RCC 7860 (cell line): ENCODE results near the gene RGPD6.
"Not testable (repeated sequence)": the region's sequence is repeated elsewhere in the genome, so short reads cannot be mapped to it uniquely, and the experiment has no call there.

Source experiments
- DNase-seq: peaks from one replicate; pipeline ENCODE4 v3.0.0-alpha.2; 2015; ENCODE audit warnings: low spot score
- FAIRE-seq: peaks from 2 replicates; lab custom pipeline; 2012; peaks lifted over from hg19 to GRCh38; lab: Jason Lieb, UNC

The RGPD6 gene

DNA sequence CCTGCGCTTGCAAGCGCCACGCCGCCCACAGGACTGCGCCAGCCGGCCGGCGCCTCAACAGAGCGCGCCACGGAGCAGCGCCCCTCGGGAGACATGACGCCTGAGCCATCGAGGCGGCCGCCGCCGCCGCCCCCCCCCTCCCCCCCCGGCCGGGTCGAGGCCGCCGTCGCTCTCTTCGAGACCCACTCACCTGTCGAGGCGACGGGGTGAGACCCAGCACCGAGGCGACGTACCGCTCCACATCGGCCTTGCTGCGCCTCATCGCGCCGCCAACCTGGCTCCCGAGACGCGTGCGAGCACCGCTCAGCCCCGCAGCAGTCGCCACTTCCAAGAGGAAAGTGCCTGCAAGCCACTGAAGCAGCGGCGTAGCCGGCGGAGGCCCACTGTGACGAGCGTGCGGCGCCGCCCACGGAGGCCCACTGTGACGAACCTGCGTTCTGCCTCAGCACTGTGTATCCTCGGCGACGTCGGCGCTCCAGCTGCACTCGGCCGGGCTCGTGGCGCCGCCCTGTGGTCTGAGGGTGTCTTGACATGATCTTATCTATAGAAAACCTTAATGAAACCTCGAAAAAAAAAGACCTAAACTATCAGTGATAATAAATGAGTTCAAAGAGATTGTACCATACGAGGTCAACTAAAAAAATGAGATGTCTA lies at the start of gene RGPD6:
RGPD6 (minus strand) TSS at position 460 of the 654 bp plus-strand sequence; CDS start at position 262, 198 bp downstream.
- FAIRE-seq = peak; percentile 86
- not testable (repeated sequence) for DNase-seq

DNA sequence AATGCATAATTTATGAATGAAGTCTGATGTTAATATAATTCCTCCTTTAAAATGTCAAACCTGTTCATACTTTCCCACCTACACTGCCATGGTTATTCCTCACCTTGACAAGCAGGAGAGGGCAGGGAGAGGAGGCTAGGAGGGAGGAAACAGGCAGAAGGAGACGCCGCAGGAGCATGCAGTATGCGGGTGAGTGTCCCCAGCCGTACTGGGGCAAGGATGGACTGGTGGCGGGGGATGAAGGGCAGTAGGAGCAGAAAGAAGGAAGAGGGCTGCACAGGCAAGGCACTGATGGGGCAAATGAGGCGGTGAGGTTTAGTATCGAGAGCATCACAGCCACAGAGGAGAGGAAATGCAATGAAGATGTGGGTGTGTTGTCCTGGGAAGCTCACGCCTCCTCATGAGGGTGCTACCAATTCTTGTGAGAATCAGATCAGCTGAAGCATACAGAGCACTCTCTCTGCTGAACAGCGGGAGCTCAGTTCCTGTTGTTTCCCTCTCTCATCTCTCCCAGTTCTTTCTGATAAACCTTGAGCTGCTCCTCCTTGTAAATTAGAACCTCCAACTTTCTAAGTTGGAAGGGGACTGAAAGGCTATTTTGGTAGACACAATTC lies 42.4 kb upstream of the RGPD6 start:
- not testable (repeated sequence) for FAIRE-seq

DNA sequence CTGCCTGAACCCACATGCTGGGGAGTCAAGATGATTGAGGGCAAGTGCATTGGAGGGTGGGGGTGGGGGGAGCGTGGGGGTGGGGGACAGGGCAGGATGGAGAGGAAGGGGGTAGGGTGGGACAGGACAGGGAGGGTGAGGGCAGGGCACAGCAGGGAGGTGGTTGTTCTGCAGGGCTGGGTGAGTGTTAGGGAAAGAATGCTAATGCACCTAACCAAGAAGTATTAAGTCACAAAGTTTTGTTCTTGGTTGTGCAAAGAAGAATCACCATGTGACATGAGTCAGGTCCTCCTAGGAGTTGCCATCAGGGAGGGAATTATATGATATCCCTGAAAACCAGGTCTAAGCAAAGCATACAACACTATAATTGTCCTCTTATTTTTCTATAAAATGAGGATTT lies 36.9 kb upstream of the RGPD6 start:
- not testable (repeated sequence) for FAIRE-seq, DNase-seq

More for the DNA sequence above, 42.4 kb upstream of the RGPD6 start:
- DNase-seq = not testable (repeated sequence)

DNA sequence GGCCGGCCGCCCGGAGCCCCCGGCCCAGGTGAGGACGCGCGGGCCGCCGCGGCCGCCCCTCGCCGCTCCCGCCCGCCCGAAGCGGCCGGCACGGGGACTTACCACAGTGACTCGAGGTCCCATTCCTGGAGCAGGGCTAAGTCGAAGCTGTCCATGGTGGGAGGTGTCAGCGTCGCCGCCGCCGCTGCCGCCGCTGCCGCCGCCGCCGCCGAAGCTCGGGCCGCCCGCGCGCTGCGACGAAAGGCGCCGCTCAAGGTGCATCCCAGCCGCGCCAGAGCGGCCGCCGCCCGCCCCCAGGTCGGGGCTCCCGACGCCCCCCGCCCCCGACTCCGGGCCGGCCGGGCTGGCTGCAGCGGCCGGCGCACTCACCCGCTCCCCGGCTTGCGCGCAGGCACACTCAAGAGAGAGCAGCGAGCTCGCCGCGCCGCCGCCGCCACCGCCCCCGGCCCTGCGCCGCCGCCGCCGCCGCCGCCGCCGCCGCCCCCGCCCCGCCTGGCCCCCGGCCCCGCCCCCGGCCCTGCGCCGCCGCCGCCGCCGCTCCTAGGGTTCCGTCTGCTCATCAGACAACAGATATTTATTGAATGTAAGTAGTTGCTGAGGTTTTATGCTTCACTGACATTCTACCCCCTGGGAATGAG lies 33.7 kb upstream of the RGPD6 start:
- not testable (repeated sequence) for FAIRE-seq, DNase-seq

DNA sequence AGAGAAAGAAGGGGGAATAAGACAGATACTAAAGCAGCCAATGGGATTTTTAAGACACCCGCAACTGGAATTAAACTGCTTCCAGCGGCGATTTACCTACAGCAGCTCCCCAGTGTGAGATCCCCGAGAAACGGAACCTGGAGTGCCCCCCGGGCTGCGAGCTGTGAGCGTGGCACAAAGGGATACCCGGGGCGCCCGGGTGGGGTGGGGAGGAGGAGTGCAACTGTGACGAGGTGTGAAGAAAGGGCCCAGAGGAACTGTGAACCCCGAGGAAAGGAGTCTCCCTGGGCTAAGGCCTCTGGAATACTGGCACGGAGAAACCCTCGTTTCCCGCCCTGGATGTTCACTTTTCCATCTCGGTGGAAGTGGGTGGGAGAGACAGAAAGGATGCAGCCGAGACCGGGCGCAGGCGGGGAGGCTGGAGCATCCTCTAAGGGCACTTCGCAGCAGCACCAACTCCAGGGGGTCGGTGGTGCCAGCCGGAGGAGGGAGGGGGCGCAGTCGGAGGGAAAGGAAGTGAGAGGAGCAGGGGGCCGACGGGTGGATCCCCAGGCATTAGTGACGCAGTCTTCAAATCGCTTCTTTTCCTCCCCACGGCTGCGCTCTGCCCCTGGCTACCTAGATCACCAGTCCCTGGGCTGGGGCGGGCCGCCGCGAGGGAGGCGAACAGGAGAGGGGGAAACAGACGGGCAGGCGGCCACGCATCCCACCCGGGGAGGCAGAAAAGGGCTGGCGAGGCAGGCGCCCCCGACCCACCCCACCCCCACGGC lies 33.0 kb upstream of the RGPD6 start:
- FAIRE-seq, DNase-seq: not testable (repeated sequence)

DNA sequence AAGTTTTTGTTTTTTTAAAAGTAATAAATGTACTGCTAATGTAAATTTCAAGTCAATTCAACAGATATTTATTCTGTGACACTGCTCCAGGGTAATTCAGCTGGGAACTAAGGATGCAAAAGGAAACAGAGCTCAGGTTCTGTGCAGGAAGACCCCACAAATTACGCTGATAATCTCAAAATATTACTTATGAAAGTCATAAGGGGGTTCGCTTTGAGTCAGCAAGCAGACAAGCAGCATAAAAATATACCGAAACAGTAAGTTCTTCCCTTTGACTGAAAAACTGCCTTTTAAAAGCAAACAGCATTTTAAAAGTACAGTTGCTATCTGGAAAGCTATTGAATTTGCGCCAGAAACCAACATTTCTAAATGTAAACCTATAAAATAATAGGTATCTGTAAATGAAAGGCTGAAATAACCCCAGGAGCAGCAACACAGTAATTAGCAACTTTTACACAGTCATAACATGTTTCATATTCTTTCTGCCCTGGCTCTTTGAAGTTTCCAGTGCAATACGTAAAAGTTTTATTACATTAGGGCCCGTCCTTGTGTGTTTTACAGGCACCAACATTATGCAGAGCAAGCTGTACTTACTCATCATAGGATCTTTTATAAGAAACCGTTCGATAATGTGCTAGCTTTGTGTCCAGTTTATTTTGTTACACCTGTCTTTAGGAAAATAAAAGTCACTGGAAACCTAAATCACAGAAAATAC lies 31.9 kb upstream of the RGPD6 start:
- DNase-seq, FAIRE-seq: not testable (repeated sequence)

DNA sequence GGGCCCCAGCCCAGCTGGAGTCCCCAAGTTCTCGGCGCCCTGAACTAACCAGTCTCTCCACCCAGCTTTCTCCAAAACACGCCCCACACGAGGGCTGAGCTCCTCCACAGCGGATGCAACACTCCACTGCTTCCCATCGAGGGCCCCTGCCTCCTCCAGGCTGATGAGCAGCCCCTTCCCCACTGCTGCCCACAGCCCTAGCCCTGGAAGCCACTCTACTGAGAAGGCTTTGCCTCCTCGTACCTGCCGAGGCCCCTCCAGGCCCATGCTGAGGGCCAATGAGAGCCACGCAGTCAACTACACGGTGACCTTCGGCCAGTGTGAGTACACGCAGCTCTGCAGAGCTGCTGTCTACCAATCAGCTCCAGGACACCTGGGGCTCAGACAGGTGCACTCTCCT lies 28.0 kb upstream of the RGPD6 start:
- FAIRE-seq, DNase-seq: not testable (repeated sequence)

DNA sequence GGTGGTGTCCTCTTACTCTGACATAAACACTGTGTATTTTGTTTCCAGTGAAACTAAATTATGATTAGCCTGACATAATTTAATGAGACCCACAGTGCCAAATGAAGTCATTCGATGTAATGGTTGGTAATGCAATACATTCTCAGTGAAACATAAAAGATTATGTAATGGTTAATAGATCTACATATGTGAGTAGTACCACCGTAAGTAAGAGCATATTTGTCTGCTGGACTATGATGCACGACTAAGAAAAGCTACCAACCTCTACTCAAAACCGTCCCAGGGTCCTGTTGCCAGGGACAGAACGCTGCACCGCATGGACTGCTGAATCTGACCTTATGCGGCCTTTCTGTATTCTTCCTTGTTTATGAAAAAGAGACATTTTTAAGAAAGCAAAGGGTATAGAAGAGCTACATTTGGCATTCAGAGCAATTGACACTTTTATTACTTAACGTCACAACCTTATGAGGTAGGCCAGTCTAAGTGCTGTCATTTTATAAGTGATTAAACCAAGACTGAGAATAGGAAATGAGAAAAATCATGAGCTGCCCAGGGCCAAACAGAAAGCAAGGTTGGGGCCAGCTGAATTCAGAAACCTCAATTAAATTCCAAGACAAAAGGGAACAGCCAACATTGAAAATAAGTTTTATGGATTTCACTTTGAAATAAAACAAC lies 27.0 kb upstream of the RGPD6 start:
- not testable (repeated sequence) for DNase-seq, FAIRE-seq

DNA sequence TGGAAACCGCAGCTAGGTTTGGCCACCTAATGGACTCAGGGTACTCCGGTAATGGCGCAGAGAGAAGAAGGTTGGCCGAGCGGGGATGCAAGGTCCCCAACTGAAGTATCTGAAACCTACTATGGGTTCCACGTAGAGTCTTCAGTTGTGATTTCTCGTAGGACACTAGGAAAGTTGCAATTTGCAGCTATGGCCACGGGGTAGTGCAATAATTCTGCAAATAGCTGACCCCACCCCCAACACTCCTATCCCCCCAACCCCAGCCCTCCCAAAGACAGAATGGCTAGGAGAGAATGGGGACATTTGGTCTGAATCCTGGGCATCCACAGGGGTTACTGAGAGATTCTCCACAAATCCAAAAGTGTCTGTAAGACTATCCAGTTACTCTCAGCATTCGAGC lies 25.1 kb upstream of the RGPD6 start:
- FAIRE-seq, DNase-seq: not testable (repeated sequence)

DNA sequence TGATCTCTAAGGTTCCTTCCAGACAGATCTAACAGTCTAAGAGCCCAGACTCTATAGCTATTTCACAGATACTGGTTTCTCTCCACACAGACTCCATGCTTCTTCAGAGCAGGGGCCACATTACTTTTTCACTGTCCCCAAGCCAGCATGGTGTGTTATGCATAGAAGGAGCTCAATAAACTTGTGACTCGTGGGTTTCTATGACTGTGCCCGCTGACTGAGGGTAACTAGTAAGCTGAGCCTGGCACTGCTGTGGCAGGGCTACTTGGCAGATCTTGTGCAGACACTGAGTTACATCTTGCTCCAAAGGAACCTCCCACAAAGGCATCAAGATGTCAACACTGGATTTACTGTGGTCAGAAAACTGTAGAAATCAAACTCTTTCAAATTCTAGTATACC lies 15.0 kb upstream of the RGPD6 start:
- not testable (repeated sequence) for DNase-seq, FAIRE-seq

DNA sequence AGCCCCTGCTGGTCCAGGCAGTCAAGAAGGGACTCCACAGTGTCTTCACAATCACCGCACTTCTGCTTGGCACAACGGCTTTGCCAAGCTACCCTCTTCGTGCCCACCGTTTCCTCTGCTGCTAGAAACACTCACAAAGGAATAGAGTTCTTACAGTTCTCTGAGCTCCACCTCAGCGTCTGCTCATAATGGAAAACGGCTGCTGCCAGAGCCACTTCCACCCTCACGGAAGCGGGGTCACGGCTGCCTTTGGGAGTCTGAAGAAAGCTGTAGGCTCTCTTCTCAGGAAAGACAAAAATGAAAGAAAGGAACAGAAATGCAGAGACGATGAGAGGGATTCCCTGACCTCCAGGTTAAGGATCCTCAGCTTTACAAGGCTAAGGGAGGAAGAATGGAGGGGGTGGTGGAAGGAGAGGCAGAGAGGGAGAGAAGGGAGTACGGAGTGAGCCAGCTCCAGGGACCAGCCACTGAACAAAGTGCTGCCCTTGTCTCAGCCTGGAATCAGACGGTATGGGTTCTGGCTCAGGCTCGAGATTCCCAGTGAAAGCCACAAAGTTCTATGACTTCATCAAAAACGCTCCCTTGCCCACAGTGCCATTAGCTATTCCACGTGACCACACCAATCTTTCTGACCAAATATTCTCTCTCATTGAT lies 12.8 kb upstream of the RGPD6 start:
- DNase-seq, FAIRE-seq: not testable (repeated sequence)

DNA sequence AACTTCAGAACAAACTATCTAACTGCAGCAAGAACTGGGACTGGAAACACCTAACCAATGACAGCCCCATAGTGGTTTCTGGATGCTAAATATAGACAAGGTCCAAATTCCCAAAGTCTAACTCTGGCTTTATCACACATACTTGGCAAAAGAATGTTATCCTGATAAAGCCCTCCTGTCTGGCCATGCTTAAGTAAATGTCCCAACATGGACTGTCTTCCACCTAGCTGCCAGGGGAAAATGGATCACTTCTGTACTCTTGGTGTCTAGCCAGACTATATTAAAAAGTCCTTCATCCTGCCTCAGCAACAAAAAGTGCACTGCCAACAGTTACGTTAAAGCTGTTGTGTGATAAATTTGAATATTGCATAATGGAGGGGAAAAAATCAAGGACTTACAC lies 11.5 kb upstream of the RGPD6 start:
- FAIRE-seq, DNase-seq: not testable (repeated sequence)

DNA sequence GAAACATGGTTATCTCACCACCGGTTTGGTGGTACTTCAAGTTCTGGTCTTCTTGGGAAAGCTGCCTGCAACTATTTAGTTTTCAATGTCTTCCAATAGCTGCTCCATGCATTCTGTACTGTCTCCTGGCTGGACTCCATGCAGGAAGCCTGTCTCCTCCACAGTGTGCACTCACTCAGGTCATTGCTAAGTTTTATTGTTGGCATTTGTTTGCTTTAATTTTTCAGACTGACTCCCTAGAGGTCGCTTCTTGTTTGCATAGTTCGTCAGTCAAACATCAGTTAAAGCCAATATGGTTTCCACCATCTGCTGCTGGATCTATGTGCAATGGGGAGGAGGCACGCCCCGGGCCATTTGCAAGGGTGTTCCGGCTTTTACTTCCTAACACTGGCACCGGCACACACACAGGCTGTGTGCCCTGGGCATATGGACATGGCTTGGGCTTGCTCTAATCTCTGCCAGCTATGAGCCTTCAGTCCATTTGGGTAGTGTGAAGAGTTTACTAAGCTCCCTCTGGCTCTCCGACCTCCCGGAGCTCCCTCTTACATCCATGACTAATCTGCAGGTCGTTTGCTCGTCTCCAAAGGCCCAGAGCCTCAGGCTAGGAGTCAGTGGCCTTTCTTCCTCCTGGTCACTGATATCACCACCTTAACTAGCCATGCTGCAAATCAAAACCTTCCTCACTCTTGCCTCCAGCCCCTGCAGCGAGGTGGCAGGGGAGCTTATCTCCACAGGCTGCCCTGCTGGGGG lies 2.4 kb upstream of the RGPD6 start:
- not testable (repeated sequence) for DNase-seq, FAIRE-seq

DNA sequence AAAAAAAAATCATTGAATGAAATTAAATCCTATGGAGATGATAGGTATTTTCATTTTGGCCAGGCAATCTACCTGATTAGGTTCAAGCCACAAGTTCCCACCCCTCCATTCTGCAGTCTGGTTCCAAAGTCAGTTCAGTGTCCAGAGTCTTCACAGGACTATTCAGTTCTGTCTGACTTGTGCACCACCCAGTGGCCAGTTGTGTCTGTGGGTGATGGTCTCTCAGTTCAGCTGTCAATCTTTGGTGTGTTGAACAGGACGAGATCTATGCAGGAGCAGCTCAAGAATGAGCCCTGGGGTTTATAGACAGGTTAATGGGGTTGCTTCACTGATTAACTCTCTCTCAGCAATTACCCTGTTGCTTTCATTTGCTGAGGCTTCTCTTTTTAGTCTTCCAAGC lies 1.4 kb upstream of the RGPD6 start:
- DNase-seq = not testable (repeated sequence)
- FAIRE-seq = peak; percentile 18

DNA sequence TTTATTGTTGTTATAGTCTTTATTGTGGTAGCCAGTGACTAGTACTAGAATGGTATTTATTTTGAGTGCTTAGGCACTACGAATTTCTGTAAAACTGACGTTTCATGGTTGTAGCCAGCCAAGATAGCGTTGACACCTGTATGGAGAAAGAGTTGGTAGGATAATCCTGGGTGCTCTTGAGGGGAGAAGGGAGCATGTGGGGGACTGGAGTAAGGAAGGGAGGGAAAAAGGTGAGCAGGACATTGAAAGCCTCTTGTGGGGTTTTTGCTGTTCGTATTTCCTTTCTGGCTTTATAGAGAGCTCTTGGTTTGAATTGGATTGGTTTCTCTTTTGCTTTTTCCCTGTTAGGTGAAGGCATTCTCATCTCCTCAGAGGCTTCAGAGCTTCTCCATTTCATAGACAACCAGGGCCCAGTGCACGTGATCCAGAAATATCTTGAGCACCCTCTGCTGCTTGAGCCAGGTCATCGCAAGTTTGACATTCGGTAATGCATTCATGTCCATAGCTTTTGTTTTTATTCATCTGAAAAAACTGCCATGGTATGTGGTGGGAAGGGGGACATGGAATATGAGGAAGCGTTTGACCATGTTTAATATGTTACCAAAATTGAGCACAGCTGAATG lies 77.2 kb downstream of the RGPD6 start:
- DNase-seq = not testable (repeated sequence)
- FAIRE-seq = peak; percentile 4

DNA sequence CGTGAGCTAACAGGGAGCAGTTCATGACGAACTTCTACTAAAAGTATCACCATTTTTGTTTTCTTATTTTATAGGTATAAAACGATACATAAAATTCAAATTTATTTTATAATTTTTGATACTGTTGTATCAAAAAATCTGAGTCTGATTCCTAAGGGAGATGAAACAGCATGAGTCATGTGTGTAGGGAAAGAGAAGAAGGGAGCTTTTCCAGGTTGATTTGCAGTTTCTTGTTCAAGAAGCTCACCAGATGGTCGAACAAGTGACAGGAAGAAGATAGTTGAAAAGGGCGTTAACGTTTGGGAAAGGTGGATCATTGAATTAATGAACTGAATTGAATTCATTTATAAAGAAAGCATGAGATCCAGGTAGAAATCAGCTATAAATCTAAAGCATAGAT lies 81.0 kb downstream of the RGPD6 start:
- DNase-seq, FAIRE-seq: not testable (repeated sequence)

DNA sequence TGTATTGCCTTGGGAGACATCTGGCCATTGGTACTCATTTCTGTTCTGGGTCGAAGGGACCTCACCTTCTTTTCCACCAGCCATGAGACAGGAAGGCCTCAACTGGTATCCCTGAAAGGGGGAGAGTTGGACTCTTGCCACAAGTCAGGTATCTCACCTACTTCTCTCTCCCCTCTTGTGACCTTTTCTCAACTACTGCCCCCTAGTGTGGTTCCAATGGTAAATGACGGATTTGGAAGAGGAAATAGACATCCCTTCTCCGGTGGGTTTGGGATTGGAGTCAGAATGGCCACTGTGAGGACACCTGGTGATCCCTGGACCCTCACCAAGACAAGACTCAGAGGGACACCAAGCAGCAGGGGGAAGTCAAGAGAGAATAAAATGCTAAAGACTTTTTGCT lies 82.5 kb downstream of the RGPD6 start:
- not testable (repeated sequence) for FAIRE-seq, DNase-seq

DNA sequence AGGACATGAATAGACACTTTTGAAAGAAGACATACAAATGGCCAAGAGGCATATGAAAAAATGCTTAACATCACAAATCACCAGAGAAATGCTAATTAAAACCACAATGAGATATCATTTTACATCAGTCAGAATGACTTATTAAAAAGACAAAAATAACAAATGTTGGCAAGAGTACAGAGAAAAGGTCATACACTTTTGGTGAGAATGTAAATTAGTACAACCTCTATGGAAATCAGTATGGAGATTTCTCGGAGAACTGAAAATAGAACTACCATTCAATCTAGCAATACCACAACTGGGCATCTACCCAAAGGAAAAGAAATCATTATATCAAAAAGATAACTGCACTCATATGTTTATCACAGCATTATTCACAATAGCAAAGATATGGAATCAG lies 88.0 kb downstream of the RGPD6 start:
- DNase-seq, FAIRE-seq: not testable (repeated sequence)
